GM23338 (cell line): ENCODE data around the gene MYO5A. TPM values are rescaled to one million over a fixed set of nuclear protein-coding genes. Genes with fewer than 3 reads are reported as not detected.

ENCODE experiments used
- ATAC-seq: fragments of 200-7000 bp; cut with Tn5 transposase; 3 replicates; pipeline ENCODE4 v1.9.1; 2020
- DNase-seq: peaks from one replicate; pipeline ENCODE4 v3.0.0-alpha.2; 2015; ENCODE audit warnings: low spot score
- H2AFZ ChIP-seq: fragments of 200-600 bp; sonication (generic); 2 replicates; pipeline ENCODE4 v1.8.0; 2016; ENCODE audit warnings: antibody characterized with exemption, mild to moderate bottlenecking, moderate library complexity
- H3F3A ChIP-seq: fragments of 200-600 bp; sonication (generic); replicated peaks from 2 replicates; pipeline ENCODE4 v1.8.0; 2017; ENCODE audit warnings: antibody characterized with exemption, mixed run types, low read depth
- H3K27ac ChIP-seq: fragments of 200-600 bp; sonication (generic); 2 replicates; pipeline ENCODE4 v1.6.1; 2016; ENCODE audit warnings: low read depth
- H3K27me3 ChIP-seq: fragments of 200-600 bp; sonication (generic); 2 replicates; pipeline ENCODE4 v1.8.0; 2016; ENCODE audit warnings: mild to moderate bottlenecking, mixed run types, moderate library complexity; ENCODE audit not compliant: insufficient read depth
- H3K36me3 ChIP-seq: fragments of 200-600 bp; sonication (generic); 2 replicates; pipeline ENCODE4 v1.8.0; 2016; ENCODE audit warnings: mild to moderate bottlenecking; ENCODE audit not compliant: insufficient read depth
- H3K4me1 ChIP-seq: fragments of 200-600 bp; sonication (generic); 2 replicates; pipeline ENCODE4 v1.8.0; 2016; ENCODE audit warnings: mild to moderate bottlenecking, moderate library complexity; ENCODE audit not compliant: insufficient read depth
- H3K4me2 ChIP-seq: fragments of 200-600 bp; sonication (generic); 2 replicates; pipeline ENCODE4 v1.7.1; 2017; ENCODE audit warnings: mixed run types
- H3K4me3 ChIP-seq: fragments of 200-600 bp; sonication (generic); 2 replicates; pipeline ENCODE4 v1.6.1; 2016; ENCODE audit warnings: mixed run types
- H3K79me2 ChIP-seq: fragments of 200-600 bp; sonication (generic); replicated peaks from 2 replicates; pipeline ENCODE4 v1.8.0; 2017; ENCODE audit warnings: mild to moderate bottlenecking; ENCODE audit not compliant: insufficient read depth
- H3K9me2 ChIP-seq: fragments of 200-600 bp; sonication (generic); 2 replicates; pipeline ENCODE4 v1.8.0; 2017; ENCODE audit not compliant: insufficient read depth
- H4K20me1 ChIP-seq: fragments of 200-600 bp; sonication (generic); replicated peaks from 2 replicates; pipeline ENCODE4 v1.8.0; 2017; ENCODE audit warnings: mild to moderate bottlenecking; ENCODE audit not compliant: insufficient read depth
- H3K27ac Mint-ChIP-seq: 2 replicates; pipeline ENCODE4 v1.8.0; 2020; ENCODE audit warnings: inconsistent platforms, mild to moderate bottlenecking, moderate library complexity, mixed read lengths
- H3K27me3 Mint-ChIP-seq: 3 replicates; pipeline ENCODE4 v1.8.0; 2022; ENCODE audit warnings: low read depth, mild to moderate bottlenecking, moderate library complexity, mixed read lengths, inconsistent platforms; ENCODE audit not compliant: insufficient read depth, poor library complexity
- H3K36me3 Mint-ChIP-seq: 3 replicates; pipeline ENCODE4 v1.8.0; 2021; ENCODE audit warnings: low read depth, mild to moderate bottlenecking, inconsistent platforms, moderate library complexity, mixed read lengths
- H3K4me1 Mint-ChIP-seq: 3 replicates; pipeline ENCODE4 v1.8.0; 2020; ENCODE audit warnings: mild to moderate bottlenecking, inconsistent platforms, mixed read lengths
- H3K4me3 Mint-ChIP-seq: 3 replicates; pipeline ENCODE4 v1.8.0; 2021; ENCODE audit warnings: moderate library complexity, mild to moderate bottlenecking, inconsistent platforms, mixed read lengths
- H3K9me3 Mint-ChIP-seq: 3 replicates; pipeline ENCODE4 v1.8.0; 2020; ENCODE audit warnings: moderate library complexity, mild to moderate bottlenecking, inconsistent platforms, mixed read lengths
- EZH2 ChIP-seq: fragments of 200-600 bp; sonication (generic); IDR thresholded peaks from one replicate; pipeline ENCODE4 v1.8.0; 2017; ENCODE audit warnings: antibody characterized with exemption, mild to moderate bottlenecking, low read depth; ENCODE audit not compliant: unreplicated experiment
- JUNB ChIP-seq: IDR thresholded peaks from one replicate; pipeline ENCODE4 v1.6.1; 2016; ENCODE audit warnings: antibody characterized with exemption; ENCODE audit not compliant: unreplicated experiment
- NANOG ChIP-seq: IDR thresholded peaks from 2 replicates; pipeline ENCODE4 v1.6.1; 2016; ENCODE audit warnings: antibody characterized with exemption, borderline replicate concordance
- POLR2AphosphoS5 ChIP-seq: IDR thresholded peaks from 2 replicates; pipeline ENCODE4 v1.6.1; 2016; ENCODE audit warnings: antibody characterized with exemption, low read depth
- ZNF114 ChIP-seq: fragments of 250-450 bp; sonication (Bioruptor Pico); IDR thresholded peaks from 2 replicates; pipeline ENCODE4 v1.5.0; 2020; ENCODE audit warnings: mild to moderate bottlenecking, moderate library complexity
- polyA plus RNA-seq: library from polyadenylated mRNA; unstranded; fragments of >200 nt; fragmentation: Nextera tagmentation; extraction: Ambion mirVana; gene quantifications from 2 replicates; pipeline ENCODE4 v1.2.1, GENCODE V29; 2016
- total RNA-seq: library from RNA; depleted of rRNA; stranded (reverse); fragments of >200 nt; shearing (Covaris generic); gene quantifications from 2 replicates; pipeline ENCODE4 v1.2.3, GENCODE V29; 2014
- TF ChIP-seq, protein P1 (sequence below), 2 experiments: fragments of 200-600 bp in 1 of 2; sonication (generic) in 1 of 2; conservative IDR thresholded peaks; 2 replicates each; pipeline versions ENCODE4 v1.5.1 to v1.6.1; 2016 to 2017; ENCODE audit warnings: antibody characterized with exemption in 2 of 2, low read depth in 2 of 2, mild to moderate bottlenecking in 2 of 2, moderate library complexity in 1 of 2
- TF ChIP-seq, protein P2 (sequence below): IDR thresholded peaks from one replicate; pipeline ENCODE4 v1.6.1; 2018; ENCODE audit warnings: antibody characterized with exemption; ENCODE audit not compliant: unreplicated experiment
- TF ChIP-seq, protein P3 (sequence below): fragments of 250-450 bp; sonication (Bioruptor Pico); IDR thresholded peaks from 2 replicates; pipeline ENCODE4 v1.5.0; 2020; ENCODE audit warnings: mild to moderate bottlenecking, moderate library complexity

MYO5A gene
- total and polyA plus RNA-seq, 2 experiments from 2014 or later: 5.7 to 31.8 TPM

DNA sequence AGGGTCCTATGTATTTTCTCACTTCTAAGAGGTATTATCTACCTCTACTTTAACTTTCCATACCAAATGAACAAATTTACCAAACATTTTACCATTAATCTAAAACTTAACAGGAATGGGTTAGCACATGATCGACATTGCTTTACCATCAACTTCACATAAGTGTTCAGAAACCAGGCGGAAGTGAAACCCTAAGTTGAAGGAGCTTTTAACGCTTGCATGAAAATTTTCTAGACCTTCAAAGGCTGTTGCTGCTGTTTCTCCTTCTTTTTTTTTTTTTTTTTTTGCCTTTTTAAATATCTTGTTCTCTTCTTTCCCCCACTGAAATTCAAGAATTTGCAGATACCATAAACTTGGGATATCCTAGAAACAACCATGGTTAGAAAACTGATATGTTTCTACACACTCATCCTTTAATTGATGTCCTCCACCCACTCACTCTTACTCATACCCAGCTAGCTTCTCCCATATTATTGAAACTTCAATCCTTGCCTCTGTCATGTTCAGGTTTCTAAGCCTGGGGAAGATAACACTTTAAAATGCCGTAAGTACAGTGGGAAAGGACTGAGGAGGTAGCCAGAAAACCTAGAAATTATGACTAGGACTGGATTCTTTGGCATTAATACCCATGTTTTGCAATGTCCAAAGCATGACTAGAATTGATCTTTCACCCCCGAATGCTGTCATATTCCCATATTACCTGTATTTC is 24.7 kb downstream of the MYO5A start:
- TF ChIP-seq JUNB (no peak), POLR2AphosphoS5 (no peak), EZH2 (no peak), ZNF114 (no peak), NANOG (no peak)
- TF ChIP-seq, protein P1, sequence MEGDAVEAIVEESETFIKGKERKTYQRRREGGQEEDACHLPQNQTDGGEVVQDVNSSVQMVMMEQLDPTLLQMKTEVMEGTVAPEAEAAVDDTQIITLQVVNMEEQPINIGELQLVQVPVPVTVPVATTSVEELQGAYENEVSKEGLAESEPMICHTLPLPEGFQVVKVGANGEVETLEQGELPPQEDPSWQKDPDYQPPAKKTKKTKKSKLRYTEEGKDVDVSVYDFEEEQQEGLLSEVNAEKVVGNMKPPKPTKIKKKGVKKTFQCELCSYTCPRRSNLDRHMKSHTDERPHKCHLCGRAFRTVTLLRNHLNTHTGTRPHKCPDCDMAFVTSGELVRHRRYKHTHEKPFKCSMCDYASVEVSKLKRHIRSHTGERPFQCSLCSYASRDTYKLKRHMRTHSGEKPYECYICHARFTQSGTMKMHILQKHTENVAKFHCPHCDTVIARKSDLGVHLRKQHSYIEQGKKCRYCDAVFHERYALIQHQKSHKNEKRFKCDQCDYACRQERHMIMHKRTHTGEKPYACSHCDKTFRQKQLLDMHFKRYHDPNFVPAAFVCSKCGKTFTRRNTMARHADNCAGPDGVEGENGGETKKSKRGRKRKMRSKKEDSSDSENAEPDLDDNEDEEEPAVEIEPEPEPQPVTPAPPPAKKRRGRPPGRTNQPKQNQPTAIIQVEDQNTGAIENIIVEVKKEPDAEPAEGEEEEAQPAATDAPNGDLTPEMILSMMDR (conservative IDR thresholded peaks at IDR 0.05; ENCODE audit: low read depth in 2 of 2): no peak
- TF ChIP-seq, protein P2, sequence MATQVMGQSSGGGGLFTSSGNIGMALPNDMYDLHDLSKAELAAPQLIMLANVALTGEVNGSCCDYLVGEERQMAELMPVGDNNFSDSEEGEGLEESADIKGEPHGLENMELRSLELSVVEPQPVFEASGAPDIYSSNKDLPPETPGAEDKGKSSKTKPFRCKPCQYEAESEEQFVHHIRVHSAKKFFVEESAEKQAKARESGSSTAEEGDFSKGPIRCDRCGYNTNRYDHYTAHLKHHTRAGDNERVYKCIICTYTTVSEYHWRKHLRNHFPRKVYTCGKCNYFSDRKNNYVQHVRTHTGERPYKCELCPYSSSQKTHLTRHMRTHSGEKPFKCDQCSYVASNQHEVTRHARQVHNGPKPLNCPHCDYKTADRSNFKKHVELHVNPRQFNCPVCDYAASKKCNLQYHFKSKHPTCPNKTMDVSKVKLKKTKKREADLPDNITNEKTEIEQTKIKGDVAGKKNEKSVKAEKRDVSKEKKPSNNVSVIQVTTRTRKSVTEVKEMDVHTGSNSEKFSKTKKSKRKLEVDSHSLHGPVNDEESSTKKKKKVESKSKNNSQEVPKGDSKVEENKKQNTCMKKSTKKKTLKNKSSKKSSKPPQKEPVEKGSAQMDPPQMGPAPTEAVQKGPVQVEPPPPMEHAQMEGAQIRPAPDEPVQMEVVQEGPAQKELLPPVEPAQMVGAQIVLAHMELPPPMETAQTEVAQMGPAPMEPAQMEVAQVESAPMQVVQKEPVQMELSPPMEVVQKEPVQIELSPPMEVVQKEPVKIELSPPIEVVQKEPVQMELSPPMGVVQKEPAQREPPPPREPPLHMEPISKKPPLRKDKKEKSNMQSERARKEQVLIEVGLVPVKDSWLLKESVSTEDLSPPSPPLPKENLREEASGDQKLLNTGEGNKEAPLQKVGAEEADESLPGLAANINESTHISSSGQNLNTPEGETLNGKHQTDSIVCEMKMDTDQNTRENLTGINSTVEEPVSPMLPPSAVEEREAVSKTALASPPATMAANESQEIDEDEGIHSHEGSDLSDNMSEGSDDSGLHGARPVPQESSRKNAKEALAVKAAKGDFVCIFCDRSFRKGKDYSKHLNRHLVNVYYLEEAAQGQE: no peak
- TF ChIP-seq, protein P3, sequence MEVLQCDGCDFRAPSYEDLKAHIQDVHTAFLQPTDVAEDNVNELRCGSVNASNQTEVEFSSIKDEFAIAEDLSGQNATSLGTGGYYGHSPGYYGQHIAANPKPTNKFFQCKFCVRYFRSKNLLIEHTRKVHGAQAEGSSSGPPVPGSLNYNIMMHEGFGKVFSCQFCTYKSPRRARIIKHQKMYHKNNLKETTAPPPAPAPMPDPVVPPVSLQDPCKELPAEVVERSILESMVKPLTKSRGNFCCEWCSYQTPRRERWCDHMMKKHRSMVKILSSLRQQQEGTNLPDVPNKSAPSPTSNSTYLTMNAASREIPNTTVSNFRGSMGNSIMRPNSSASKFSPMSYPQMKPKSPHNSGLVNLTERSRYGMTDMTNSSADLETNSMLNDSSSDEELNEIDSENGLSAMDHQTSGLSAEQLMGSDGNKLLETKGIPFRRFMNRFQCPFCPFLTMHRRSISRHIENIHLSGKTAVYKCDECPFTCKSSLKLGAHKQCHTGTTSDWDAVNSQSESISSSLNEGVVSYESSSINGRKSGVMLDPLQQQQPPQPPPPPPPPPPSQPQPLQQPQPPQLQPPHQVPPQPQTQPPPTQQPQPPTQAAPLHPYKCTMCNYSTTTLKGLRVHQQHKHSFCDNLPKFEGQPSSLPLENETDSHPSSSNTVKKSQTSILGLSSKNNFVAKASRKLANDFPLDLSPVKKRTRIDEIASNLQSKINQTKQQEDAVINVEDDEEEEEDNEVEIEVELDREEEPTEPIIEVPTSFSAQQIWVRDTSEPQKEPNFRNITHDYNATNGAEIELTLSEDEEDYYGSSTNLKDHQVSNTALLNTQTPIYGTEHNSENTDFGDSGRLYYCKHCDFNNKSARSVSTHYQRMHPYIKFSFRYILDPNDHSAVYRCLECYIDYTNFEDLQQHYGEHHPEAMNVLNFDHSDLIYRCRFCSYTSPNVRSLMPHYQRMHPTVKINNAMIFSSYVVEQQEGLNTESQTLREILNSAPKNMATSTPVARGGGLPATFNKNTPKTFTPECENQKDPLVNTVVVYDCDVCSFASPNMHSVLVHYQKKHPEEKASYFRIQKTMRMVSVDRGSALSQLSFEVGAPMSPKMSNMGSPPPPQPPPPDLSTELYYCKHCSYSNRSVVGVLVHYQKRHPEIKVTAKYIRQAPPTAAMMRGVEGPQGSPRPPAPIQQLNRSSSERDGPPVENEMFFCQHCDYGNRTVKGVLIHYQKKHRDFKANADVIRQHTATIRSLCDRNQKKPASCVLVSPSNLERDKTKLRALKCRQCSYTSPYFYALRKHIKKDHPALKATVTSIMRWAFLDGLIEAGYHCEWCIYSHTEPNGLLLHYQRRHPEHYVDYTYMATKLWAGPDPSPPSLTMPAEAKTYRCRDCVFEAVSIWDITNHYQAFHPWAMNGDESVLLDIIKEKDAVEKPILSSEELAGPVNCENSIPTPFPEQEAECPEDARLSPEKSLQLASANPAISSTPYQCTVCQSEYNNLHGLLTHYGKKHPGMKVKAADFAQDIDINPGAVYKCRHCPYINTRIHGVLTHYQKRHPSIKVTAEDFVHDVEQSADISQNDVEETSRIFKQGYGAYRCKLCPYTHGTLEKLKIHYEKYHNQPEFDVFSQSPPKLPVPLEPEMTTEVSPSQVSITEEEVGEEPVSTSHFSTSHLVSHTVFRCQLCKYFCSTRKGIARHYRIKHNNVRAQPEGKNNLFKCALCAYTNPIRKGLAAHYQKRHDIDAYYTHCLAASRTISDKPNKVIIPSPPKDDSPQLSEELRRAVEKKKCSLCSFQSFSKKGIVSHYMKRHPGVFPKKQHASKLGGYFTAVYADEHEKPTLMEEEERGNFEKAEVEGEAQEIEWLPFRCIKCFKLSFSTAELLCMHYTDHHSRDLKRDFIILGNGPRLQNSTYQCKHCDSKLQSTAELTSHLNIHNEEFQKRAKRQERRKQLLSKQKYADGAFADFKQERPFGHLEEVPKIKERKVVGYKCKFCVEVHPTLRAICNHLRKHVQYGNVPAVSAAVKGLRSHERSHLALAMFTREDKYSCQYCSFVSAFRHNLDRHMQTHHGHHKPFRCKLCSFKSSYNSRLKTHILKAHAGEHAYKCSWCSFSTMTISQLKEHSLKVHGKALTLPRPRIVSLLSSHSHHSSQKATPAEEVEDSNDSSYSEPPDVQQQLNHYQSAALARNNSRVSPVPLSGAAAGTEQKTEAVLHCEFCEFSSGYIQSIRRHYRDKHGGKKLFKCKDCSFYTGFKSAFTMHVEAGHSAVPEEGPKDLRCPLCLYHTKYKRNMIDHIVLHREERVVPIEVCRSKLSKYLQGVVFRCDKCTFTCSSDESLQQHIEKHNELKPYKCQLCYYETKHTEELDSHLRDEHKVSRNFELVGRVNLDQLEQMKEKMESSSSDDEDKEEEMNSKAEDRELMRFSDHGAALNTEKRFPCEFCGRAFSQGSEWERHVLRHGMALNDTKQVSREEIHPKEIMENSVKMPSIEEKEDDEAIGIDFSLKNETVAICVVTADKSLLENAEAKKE (CRISPR knock-in tag): no peak
- Histone ChIP-seq H3K27me3 (no peaks in the 10 kb centered on the region), H3K4me2 (no peak overlapping the region), H2AFZ (no peak overlapping the region), H3K79me2 (peaks cover 13% of the 10 kb centered on the region; the same call in 1 of the 2 replicates), H3K4me3 (no peak overlapping the region), H3K9me2 (no peaks in the 10 kb centered on the region), H3F3A (no peaks in the 10 kb centered on the region), H3K36me3 (no peaks in the 10 kb centered on the region), H4K20me1 (no peaks in the 10 kb centered on the region), H3K4me1 (peaks cover 5% of the 10 kb centered on the region; the same call in 1 of the 2 replicates), H3K27ac (no peak overlapping the region; the same call in 1 of the 2 replicates)
- Mint-ChIP-seq H3K36me3 (no peaks in the 10 kb centered on the region), H3K27me3 (no peaks in the 10 kb centered on the region), H3K4me3 (no peak overlapping the region), H3K27ac (no peak overlapping the region), H3K4me1 (peaks cover 9% of the 10 kb centered on the region), H3K9me3 (no peaks in the 10 kb centered on the region)
- ATAC-seq (no peak), DNase-seq (no peak)
